GM20431 (cell line): Measurements from ENCODE around the gene CCDC28A.
"Not testable (repeated sequence)": the region's sequence is repeated elsewhere in the genome, so short reads cannot be mapped to it uniquely, and the experiment has no call there.

Experiments
- in situ Hi-C: fragments of 300-500 bp; cut with MseI, MboI; formaldehyde crosslinking; loops from one replicate; pipeline ENCODE4 v1.15.0; 2020; ENCODE audit warnings: low sequenced_read_pairs; ENCODE audit not compliant: unreplicated experiment

The CCDC28A gene

DNA sequence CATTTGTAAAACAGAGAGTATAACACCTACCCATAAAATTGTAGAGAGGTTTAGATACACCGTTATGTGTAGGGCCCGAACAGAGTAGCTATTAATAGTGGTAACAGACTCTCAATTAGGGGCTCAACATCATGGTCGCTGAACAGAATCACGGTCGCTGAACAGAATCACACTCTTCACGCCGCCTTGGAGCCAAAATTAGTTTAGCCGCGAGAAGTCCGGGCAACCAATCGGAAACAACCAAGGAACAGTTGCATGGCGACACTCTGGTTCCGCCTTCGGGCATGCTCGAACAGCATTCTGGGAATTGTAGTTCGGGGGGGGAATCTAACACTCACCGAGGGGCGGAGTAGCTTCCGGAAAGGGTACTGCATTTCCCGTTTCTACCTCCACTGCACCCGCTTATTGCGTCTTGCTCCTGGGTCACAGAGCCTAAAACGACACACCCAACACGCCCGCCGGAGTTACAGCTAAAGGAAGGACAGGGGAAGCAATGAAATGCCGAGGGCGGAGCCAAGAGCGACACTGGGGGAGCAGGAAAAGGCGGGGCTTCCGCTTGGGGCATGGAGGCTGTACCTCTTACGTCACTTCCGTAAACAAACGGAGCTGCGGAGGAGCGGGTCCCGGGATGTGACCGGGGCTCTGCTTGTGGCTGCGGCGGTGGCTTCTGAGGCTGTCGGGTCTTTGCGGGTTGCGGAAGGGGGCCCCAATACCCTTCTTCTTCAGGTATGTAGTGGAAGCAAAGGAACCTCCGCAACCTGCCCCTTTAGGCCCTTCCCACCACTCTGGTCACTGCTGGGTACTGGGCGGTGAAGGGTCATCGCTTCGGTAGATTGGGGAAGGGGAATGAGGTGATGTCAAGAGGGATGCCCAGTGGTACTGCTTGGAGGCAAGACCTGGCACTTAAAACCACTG is at the start of gene CCDC28A:
CCDC28A (plus strand) TSS at position 593 of the 915 bp plus-strand sequence. CDS start 2,352 bp downstream, outside the sequence.
- in situ Hi-C loops = loop anchor here (25.0 kb wide), 2 partner anchors 336 to 661 kb away; partner anchors contain the start of gene PERP

GRCh38 chr6:138724015-138724414 is 49.6 kb upstream of the CCDC28A start:
- in situ Hi-C loops = no loop called here

GRCh38 chr6:138726066-138726756 is 47.4 kb upstream of the CCDC28A start:
- in situ Hi-C loops = no loop called here

DNA sequence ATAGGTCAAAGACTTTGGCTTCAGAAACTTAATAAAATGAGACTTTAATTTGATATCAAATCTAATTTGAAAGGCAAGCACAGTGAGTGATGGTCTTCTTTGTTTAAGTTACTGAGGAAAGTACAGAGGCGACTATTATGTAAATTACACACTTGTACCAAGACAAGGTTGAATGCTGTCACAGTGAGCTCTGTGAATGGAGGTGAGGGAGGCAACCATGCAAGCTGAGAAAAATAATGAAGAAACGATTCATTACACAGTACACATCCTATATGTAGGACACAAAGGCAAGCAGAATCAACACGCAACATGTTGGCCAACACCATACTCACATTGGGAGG is 46.8 kb upstream of the CCDC28A start:
- in situ Hi-C loops = no loop called here

GRCh38 chr6:138727182-138727581 is 46.4 kb upstream of the CCDC28A start:
- in situ Hi-C loops = no loop called here

DNA sequence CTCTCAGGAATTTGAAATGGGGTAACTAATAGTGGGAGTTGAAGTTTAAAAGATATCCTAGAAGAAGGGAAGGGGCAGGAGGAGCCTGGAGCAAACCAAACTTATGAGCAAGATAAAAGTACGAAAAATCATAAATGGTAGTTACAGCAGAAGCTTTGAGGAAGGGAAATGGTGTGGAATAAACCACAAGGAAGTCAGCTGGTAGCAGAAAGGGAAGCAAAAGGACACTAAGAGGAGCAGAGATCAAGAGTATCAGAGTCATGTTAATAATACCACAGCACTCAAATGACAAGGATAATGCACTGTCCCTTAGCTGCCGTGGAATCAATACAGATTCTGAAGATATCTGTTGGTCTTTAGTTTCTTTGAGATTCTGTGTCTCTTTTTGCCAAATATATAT is 44.9 kb upstream of the CCDC28A start:
- in situ Hi-C loops = no loop called here

DNA sequence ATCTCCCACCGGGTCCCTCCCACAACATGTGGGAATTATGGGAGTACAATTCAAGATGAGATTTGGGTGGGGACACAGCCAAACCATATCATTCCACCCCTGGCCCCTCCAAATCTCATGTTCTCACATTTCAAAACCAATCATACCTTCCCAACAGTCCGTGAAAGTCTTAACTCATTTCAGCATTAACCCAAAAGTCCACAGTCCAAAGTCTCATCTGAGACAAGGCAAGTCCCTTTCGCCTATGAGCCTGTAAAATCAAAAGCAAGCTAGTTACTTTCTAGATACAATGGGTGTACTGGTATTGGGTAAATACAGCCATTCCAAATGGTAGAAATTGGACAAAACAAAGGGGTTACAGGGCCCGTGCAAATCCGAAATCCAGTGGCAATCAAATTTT is 43.5 kb upstream of the CCDC28A start:
- in situ Hi-C loops = not testable (repeated sequence)

DNA sequence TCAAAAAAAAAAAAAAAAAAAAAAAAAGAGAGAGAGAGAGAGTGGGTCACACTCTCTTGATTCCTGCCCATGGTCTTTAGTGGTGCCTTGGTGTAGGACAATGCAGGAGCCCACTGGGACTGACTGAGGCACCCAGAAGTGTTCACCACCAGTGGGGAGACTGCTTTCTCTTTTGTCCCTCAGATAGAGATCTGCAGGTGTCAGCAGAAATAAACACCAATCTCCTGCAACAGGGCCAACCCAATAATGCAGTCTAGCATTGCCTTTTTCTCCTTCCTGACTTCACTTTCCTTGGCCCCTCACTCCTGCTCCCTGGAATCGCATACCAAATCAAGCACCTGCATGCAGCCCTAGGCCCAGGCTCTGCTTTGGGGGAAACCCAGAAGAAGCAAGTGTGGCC is 39.0 kb upstream of the CCDC28A start:
- in situ Hi-C loops = no loop called here

DNA sequence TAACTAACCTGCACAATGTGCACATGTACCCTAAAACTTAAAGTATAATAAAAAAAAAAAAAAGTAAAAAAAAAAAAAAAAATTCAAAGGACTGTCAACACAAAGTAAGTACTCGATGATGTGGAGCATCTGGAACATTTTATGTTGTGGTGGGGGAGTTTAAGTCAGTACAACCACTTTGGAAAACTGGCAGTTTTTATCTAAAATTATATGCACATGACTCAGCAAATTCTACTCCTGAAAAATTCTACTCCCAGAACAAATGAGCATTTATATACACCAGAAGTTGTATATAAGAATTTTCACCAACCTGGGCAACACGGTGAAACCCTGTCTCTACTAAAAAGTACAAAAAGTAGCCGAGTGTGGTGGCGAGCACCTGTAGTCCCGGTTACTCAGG is 36.9 kb upstream of the CCDC28A start:
- in situ Hi-C loops = no loop called here

DNA sequence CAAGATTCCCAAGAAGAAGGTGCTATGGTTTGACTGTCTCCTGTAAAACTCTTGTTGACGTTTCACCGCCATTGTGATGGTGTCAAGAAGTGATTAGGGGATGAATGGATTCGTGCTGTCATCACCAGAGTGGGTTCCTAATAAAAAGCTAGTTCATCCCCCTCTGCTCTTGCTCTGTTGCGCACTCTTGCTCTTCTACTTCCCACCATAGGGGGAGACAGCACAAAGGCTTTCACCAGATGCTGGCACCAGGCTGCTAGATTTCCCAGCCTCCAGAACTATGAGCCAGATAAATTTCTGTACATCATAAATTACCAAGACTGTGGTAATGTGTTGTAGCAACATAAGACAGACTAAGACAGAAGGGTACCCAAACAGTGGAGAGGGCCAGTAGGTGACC is 21.6 kb upstream of the CCDC28A start:
- in situ Hi-C loops = loop anchor here (25.0 kb wide), 2 partner anchors 315 to 640 kb away; partner anchors contain the start of gene PERP

- in situ Hi-C loops = loop anchor here (25.0 kb wide), 2 partner anchors 320 to 645 kb away; partner anchors contain the start of gene PERP
Observed at GRCh38 chr6:138757136-138757535, 16.4 kb upstream of the CCDC28A start.

DNA sequence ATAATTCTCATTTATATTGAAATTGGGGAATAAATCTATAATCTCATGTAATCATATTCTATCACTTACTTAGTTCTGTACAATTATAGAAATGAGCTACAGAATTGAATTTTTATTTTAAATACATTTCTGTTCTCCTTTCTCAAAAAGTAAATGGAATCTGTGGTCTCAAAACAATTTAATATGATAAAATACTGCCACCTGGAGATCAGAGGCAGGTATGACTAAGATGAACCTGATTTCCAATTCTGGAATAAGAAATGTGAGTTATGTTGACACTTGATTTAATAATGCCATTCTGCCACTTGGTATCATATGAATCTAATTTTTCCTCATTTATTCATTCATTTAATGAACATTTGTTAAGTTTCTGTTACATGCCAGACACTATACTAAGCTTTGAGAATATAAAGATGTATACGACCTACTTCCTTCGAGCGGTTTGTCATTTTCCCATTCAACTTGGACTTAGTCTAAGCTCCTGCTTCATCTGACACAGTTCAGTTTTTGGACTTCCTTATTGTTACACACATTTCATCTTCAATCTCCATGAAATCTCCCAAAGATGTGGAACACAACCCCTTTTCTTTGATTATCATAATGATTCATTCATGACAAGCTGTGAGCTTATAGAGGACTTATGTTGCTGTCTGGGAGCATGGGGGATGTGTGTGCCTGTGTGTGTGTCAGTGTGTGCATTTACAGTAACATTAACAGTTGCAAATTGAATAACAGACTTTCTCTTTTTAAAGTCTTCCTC is 7.5 kb upstream of the CCDC28A start:
- in situ Hi-C loops = loop anchor here (10.0 to 25.0 kb wide), 3 partner anchors 181 to 654 kb away; partner anchors contain the start of gene PERP

DNA sequence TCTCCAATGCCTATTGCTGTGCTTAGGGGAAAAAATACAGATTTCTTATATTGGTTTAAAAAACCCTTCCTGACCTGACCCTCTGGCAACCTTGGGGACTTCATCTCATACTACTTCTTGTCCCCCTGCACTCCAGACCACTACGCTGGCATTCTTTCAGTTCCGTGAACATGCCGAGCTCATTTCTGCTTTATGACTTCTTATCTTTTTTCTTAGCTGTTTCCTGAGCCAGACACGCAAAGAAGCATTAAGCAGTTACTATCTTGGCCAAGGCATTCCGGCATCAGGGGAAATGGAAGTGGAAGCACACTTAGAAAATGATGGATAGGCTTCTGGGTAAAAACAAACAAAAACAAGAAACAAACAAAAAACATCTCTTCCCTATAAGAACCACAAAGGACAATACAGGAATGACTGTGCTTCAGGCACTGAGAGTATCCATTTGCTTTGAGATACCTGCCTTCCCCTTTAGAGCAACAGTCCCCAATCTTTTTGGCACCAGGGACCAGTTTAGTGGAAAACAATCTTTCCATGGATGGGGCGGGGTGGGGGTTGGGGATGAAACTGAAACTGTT is 4.4 kb upstream of the CCDC28A start:
- in situ Hi-C loops = loop anchor here (10.0 to 25.0 kb wide), 3 partner anchors 184 to 657 kb away; partner anchors contain the start of gene PERP

DNA sequence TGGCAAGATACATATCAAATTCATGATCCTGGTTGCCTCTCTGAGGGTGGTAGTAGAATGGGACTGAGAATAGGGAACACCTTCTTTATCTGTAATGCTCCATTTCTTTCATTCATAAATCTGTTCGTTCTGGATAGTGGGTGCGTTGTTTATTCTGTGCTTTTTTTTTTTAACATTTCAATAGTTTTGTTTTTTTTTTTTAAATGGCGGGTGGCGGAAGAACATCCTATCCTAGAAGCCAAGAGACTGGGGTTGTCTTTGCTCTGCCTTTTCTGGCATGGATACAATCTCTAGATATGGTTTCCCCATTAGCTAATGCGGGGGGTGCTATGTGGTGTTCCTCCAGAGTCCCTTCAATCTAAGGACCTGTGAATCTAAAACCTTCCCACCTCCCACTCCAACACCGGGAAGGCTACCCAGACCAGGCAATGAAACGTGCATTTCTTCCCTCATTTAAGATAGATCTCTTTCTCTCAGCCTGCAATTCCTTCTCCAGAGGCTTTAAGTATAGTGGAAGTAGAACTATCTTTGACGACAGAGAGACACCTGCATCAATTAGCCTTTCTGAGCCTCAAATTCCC is 883 bp upstream of the CCDC28A start:
- in situ Hi-C loops = loop anchor here (25.0 kb wide), 2 partner anchors 335 to 660 kb away; partner anchors contain the start of gene PERP

DNA sequence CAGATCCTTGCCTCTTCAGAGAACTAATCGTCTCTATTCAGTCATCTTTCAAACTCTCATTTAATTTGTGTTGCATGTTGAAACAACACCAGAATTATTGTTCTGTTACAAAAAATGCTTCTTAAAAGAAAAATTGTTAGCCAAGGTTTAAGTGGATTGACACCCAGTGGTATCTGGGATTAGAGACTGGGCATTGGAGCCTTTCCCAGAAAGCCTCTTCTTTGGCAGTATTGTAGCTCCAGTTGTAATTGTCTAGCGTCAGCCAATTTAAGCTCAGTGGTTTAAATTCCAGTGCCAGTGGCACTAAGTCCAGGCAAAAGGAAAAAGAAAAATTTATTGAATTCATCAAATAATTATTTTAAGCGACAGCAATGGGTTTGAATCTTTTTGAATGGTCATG is 801 bp downstream of the CCDC28A start:
- in situ Hi-C loops = loop anchor here (25.0 kb wide), 2 partner anchors 337 to 662 kb away; partner anchors contain the start of gene PERP

- in situ Hi-C loops = no loop called here
Observed at GRCh38 chr6:138776659-138777058, 3.1 kb downstream of the CCDC28A start.

GRCh38 chr6:138778331-138778730 is 4.8 kb downstream of the CCDC28A start:
- in situ Hi-C loops = no loop called here

GRCh38 chr6:138782243-138782642 is 8.7 kb downstream of the CCDC28A start:
- in situ Hi-C loops = no loop called here

- in situ Hi-C loops = no loop called here
Observed at GRCh38 chr6:138785079-138785478, 11.5 kb downstream of the CCDC28A start.
